ENCODE data around the gene SIDT2.

Gene SIDT2

DNA sequence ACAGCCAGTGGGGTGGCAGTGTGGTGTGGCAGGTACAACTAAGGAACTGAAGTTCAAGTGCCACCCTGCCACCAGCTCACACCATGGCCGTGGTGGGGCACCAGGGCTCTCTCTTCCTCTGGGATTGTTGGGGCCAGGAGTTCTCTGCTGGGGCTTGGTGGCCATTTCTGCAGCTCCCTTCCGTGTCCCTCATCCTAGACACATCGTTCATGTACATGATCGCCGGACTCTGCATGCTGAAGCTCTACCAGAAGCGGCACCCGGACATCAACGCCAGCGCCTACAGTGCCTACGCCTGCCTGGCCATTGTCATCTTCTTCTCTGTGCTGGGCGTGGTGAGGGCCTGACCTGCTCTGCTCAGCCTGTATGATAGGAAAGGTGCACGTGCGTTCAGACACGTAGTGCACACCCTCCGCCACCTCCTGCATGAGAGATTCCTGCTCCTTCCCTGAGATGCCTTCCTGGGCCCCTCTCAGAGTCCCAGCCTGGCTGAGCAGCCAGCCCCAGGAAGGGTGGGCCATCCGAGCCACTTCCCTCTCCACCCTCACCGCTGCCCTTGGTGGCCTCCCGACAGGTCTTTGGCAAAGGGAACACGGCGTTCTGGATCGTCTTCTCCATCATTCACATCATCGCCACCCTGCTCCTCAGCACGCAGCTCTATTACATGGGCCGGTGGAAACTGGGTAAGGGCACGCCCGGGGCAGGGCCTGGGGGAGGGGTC is 13.3 kb downstream of the SIDT2 start:
- Histone ChIP-seq H3K4me3 (ENCODE audit: low read depth, low read length) (no peak overlapping the region), H3K4me1 (no peaks in the 10 kb centered on the region), H3K27me3 (no peaks in the 10 kb centered on the region), H3K9me3 (no peaks in the 10 kb centered on the region), H3K36me3 (peaks cover 14% of the 10 kb centered on the region)
- DNase-seq = no peak
- TF ChIP-seq, protein P1, sequence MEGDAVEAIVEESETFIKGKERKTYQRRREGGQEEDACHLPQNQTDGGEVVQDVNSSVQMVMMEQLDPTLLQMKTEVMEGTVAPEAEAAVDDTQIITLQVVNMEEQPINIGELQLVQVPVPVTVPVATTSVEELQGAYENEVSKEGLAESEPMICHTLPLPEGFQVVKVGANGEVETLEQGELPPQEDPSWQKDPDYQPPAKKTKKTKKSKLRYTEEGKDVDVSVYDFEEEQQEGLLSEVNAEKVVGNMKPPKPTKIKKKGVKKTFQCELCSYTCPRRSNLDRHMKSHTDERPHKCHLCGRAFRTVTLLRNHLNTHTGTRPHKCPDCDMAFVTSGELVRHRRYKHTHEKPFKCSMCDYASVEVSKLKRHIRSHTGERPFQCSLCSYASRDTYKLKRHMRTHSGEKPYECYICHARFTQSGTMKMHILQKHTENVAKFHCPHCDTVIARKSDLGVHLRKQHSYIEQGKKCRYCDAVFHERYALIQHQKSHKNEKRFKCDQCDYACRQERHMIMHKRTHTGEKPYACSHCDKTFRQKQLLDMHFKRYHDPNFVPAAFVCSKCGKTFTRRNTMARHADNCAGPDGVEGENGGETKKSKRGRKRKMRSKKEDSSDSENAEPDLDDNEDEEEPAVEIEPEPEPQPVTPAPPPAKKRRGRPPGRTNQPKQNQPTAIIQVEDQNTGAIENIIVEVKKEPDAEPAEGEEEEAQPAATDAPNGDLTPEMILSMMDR (IDR thresholded peaks at IDR 0.05; ENCODE audit: low read depth, low read length) = no peak

DNA sequence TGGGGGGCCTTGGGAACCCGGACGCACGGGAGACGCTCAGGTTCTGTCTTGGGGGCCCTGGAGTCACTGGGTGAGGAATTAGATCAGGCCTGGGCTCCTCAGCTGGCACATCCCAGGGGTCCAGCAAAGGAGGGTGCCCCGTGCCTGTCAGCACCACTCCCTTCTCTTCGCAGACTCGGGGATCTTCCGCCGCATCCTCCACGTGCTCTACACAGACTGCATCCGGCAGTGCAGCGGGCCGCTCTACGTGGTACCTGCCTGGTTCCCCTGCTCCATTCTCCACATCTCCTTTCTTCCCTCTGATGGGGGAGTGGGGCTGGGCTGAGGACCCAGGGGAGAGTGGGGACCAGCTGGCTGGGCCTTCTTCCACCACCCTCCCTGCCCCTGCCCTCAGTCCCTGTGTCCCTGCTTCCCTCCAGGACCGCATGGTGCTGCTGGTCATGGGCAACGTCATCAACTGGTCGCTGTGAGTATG is 13.9 kb downstream of the SIDT2 start:
- Histone ChIP-seq H3K27me3 (no peaks in the 10 kb centered on the region), H3K4me3 (ENCODE audit: low read depth, low read length) (no peak overlapping the region), H3K4me1 (no peaks in the 10 kb centered on the region), H3K36me3 (peaks cover 14% of the 10 kb centered on the region), H3K9me3 (no peaks in the 10 kb centered on the region)
- TF ChIP-seq, protein P1 (IDR thresholded peaks at IDR 0.05; ENCODE audit: low read depth, low read length) = no peak
- DNase-seq = no peak

DNA sequence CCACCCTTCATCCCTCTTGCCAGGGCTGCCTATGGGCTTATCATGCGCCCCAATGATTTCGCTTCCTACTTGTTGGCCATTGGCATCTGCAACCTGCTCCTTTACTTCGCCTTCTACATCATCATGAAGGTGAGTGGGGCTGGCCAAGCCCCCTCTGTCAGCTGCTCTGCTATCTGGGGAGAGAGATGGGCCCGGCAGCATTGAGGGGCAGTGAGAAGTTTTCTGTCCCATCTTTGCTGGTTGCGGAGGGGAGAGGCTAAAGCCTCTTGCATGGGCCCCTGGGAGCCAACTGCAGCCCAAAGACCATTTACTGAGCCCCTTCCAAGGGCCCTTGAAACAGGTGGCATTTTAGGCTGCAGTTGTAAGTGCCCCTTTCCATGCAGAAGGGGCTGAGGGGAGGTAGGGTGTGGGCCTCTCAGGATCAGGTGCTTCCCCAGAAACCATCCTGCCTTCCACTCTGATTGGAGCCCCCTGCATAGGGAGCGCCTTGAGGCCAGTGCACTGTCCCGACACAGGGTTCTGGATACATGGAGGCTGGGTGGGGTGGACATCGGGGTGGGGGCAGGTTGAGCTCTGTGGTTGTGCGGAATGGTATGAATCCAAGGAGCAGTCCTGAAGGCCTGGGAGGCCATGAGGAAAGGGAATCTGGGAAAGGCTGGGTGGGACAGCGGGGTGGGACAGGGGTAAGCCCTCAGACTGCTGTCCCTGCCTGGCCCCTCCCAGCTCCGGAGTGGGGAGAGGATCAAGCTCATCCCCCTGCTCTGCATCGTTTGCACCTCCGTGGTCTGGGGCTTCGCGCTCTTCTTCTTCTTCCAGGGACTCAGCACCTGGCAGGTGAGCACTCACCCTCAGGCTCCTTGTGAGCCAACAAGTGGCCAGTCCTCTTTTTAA is 14.8 kb downstream of the SIDT2 start:
- Histone ChIP-seq H3K4me1 (no peaks in the 10 kb centered on the region), H3K4me3 (ENCODE audit: low read depth, low read length) (no peak overlapping the region), H3K36me3 (peaks cover 14% of the 10 kb centered on the region), H3K9me3 (no peaks in the 10 kb centered on the region), H3K27me3 (no peaks in the 10 kb centered on the region)
- TF ChIP-seq, protein P1 (IDR thresholded peaks at IDR 0.05; ENCODE audit: low read depth, low read length) = no peak
- DNase-seq = no peak

DNA sequence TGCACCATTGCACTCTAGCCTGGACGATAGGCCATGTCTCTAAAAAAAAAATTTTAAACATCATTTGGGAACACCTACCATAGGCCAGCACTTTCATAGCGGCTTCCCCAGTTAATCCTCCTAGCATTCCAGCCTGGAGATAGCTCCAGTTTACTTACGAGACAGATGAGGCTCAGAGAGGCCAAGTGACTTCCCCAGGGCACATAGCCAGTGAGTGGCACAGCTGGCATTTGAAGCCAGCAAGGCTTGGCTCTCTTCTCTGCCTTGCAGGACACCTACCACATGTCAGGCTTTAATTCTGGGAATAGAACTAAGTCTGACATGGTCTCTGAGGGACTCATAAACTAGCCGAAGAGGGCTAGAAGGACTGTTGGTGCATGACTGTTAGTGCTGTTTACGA is 15.7 kb downstream of the SIDT2 start:
- DNase-seq = no peak
- no peaks in the 10 kb centered on the region for H3K4me1 ChIP-seq
- H3K36me3 ChIP-seq = peaks cover 7% of the 10 kb centered on the region
- H3K27me3 ChIP-seq = no peaks in the 10 kb centered on the region
- no peak overlapping the region for H3K4me3 ChIP-seq (ENCODE audit: low read depth, low read length)
- no peaks in the 10 kb centered on the region for H3K9me3 ChIP-seq
- TF ChIP-seq, protein P1 (IDR thresholded peaks at IDR 0.05; ENCODE audit: low read depth, low read length) = no peak

DNA sequence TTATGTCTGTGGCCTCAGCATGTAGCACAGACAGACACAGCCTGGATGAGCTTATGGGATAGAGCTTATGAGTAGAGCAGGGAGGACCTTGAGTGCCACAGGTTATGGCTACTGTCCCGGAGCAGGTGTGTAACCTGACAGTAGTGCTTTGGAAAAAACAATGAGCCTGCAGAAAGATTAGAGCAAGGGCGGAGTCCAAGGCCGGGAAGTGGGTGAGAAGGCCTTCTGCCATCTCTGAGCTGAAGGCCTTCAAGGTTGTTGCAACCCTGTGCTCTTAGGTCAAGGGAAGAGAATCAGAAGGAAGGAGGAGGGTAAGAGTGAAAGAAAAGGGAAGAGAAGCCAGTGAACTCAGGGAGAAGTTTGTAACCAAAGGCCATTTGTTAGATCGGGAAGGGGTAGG is 16.7 kb downstream of the SIDT2 start:
- DNase-seq = no peak
- no peaks in the 10 kb centered on the region for H3K4me1 ChIP-seq
- TF ChIP-seq, protein P1 (IDR thresholded peaks at IDR 0.05; ENCODE audit: low read depth, low read length) = no peak
- H3K4me3 ChIP-seq (ENCODE audit: low read depth, low read length) = no peak overlapping the region
- peaks cover 4% of the 10 kb centered on the region for H3K36me3 ChIP-seq
- H3K9me3 ChIP-seq = no peaks in the 10 kb centered on the region
- no peaks in the 10 kb centered on the region for H3K27me3 ChIP-seq
